T-helper 17 cell (primary cell): ENCODE measurements around the gene CPNE5. TPM values are rescaled to one million over a fixed set of nuclear protein-coding genes. Genes with fewer than 3 reads are reported as not detected.
"Not testable (repeated sequence)": the region's sequence is repeated elsewhere in the genome, so short reads cannot be mapped to it uniquely, and the experiment has no call there.

ENCODE experiments used
- ATAC-seq: fragments of 150-1000 bp; cut with Tn5 transposase; 2 replicates; pipeline ENCODE4 v1.10.0; 2021; ENCODE audit warnings: mild to moderate bottlenecking, moderate library complexity
- DNase-seq, 3 donors: peaks; one replicate each; pipeline versions ENCODE4 v3.0.0 to v3.0.0-alpha.2; 2020 to 2021
- H3K9me3 ChIP-seq: one replicate; pipeline ENCODE4 v1.7.0; 2013; ENCODE audit warnings: low read length, mild to moderate bottlenecking; ENCODE audit not compliant: control insufficient read depth, poor library complexity, severe bottlenecking
- H3K27ac Mint-ChIP-seq: one replicate; pipeline ENCODE4 v1.8.0; 2022; ENCODE audit warnings: mild to moderate bottlenecking, moderate library complexity, mixed read lengths
- H3K27me3 Mint-ChIP-seq: one replicate; pipeline ENCODE4 v1.8.0; 2022; ENCODE audit warnings: mixed read lengths
- H3K36me3 Mint-ChIP-seq: one replicate; pipeline ENCODE4 v1.8.0; 2022; ENCODE audit warnings: low read depth, mixed read lengths
- H3K4me1 Mint-ChIP-seq: one replicate; pipeline ENCODE4 v1.8.0; 2022; ENCODE audit warnings: mild to moderate bottlenecking, mixed read lengths
- H3K4me3 Mint-ChIP-seq: one replicate; pipeline ENCODE4 v1.8.0; 2022; ENCODE audit warnings: mild to moderate bottlenecking, moderate library complexity, mixed read lengths
- total RNA-seq, 4 donors: library from RNA in 2 of 4; stranded (reverse) in 2 of 4; gene quantifications; one replicate each; pipeline ENCODE4 v1.2.3 and lab custom pipeline; 2022 to 2026

CPNE5 gene
- total RNA-seq, 2 donors from 2014 or later: 5.5 to 16.0 TPM

DNA sequence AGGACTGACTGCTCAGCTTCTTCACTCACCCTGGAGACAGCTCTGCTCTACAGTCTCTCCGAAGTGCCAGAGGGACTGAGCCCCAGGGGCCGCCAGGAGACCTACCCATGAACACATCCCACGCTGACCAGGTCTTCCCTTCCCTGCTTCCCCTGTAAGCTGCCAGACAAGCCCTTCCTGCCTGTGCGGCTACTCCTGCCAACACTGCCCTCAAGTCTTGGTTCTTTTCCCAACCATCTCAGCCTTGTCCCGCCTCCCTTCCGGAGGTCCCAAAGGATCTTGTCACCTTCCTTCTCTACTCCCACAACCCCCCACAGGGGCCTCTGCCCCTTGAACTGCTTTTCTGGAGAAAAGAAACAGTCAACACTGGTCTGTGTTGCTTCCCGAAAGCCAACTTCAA lies 15.0 kb downstream of the CPNE5 start:
- H3K36me3 Mint-ChIP-seq: no peaks in the 10 kb centered on the region
- H3K4me3 Mint-ChIP-seq: no peak overlapping the region
- no peaks in the 10 kb centered on the region for H3K9me3 ChIP-seq
- peaks cover 30% of the 10 kb centered on the region for H3K27me3 Mint-ChIP-seq
- H3K4me1 Mint-ChIP-seq: peaks cover 10% of the 10 kb centered on the region
- ATAC-seq: no peak
- no peak overlapping the region for H3K27ac Mint-ChIP-seq
- DNase-seq: no peak

DNA sequence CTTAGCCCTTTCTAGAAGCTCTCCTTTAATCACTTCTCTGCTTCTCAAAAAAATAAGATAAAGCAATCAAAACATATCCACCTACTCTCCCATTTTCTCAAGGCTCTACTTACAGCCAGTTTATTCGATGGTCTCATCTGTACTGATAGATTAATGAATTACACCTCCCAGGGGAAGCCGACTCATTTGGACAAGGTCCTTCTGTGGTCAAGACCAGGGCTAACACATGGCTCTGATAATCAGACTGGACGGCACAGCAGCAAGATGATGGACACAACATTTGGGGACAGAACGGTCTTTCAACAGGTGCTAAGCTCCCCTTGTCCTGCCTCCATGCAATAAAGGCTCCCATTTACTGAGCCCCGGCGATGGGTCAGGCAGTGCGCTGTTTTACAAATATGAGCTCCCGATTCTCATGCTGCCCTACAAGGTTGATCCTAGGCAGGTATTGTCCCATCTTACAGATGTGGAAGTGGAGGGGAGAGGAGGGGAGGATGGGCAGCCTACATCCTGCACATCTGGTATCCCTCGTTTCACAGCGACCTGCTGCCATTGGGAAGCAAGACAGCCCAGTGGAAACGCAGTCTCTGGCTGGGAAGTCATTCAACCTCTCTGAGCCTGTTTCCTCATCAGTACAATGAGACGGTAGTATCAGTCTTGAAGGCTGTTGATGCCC lies 15.7 kb downstream of the CPNE5 start:
- ATAC-seq: no peak
- DNase-seq: no peak
- peaks cover 10% of the 10 kb centered on the region for H3K4me1 Mint-ChIP-seq
- no peak overlapping the region for H3K27ac Mint-ChIP-seq
- no peak overlapping the region for H3K4me3 Mint-ChIP-seq
- H3K27me3 Mint-ChIP-seq: peaks cover 30% of the 10 kb centered on the region
- no peaks in the 10 kb centered on the region for H3K9me3 ChIP-seq
- no peaks in the 10 kb centered on the region for H3K36me3 Mint-ChIP-seq

DNA sequence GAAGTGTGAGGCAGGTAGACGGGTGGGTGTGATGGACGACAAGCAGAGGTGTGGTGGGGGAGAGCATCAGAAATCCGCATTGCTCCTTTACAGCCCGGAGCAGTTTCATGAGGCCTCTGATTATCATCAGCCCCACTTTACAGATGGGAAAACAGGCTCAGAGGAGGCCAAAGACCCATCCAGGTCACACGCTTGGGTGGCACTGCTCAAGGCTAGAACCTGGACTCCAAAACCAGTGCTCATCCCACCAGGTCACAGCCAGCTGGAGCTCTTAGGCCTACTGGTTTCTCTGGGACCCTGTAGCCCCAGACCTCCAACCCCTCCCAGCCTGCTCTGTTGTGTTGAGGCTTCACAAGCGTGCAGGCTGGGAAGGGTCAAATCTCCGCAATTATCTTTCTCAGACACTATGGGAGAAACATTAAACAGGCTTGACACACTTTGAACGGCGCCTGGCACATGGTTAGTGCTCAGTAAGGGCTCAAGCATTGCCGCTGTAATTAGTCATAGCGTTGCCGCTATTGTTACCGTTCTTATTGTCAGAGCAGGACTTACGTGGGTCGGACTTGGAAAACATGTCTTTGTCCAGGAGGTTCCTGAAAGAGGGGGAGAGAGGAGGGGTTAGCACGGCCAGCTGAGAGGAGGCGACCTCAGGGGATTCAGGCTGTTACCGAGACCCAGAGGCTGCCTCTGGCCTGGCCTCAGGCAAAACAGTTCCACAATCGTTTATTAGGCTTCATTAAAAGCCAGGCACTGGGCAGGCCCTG lies 16.6 kb downstream of the CPNE5 start:
- Mint-ChIP-seq H3K4me3 (no peak overlapping the region), H3K4me1 (peaks cover 10% of the 10 kb centered on the region), H3K36me3 (no peaks in the 10 kb centered on the region), H3K27ac (no peak overlapping the region), H3K27me3 (peaks cover 30% of the 10 kb centered on the region)
- DNase-seq: no peak
- no peak for ATAC-seq
- no peaks in the 10 kb centered on the region for H3K9me3 ChIP-seq

DNA sequence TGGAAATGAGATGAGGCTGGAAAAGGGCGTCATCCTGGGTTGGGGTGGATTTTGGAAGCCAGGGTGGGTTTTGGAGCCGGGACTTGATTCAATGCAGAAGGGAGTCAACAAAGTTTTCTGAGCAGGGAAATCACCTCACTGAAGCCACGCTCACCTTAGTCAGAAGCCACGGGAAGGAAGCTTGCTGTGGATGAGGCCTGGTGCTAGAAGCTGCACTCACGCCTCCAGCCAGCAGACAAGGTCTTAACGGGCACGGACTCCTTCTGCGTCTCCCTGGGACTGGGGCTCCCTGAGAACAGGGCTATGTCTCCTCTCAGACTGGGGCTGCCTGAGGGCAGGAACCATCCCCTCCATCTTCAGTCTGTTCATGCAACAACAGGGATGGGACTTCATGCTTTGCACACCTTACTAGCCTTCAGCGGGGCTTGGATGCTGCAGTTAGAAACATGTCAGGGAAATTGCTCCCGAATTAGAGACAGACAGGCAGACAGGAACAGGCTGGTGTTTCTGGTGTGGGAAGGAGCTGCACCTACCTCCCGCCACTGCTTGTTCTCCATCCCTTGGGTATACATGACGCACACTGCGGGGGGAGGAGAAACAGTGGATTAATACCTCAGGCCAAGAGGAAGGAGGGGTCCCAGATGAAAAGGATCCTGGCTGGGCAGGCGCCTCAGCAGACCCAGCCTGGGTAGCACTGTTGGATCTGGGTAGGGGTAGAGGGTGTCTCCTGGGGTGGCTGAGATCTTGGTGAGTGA lies 17.5 kb downstream of the CPNE5 start:
- Mint-ChIP-seq H3K27ac (no peak overlapping the region), H3K4me3 (no peak overlapping the region), H3K36me3 (no peaks in the 10 kb centered on the region), H3K27me3 (peaks cover 22% of the 10 kb centered on the region), H3K4me1 (peaks cover 2% of the 10 kb centered on the region)
- DNase-seq: no peak
- H3K9me3 ChIP-seq: no peaks in the 10 kb centered on the region
- peak; percentile 32 for ATAC-seq

DNA sequence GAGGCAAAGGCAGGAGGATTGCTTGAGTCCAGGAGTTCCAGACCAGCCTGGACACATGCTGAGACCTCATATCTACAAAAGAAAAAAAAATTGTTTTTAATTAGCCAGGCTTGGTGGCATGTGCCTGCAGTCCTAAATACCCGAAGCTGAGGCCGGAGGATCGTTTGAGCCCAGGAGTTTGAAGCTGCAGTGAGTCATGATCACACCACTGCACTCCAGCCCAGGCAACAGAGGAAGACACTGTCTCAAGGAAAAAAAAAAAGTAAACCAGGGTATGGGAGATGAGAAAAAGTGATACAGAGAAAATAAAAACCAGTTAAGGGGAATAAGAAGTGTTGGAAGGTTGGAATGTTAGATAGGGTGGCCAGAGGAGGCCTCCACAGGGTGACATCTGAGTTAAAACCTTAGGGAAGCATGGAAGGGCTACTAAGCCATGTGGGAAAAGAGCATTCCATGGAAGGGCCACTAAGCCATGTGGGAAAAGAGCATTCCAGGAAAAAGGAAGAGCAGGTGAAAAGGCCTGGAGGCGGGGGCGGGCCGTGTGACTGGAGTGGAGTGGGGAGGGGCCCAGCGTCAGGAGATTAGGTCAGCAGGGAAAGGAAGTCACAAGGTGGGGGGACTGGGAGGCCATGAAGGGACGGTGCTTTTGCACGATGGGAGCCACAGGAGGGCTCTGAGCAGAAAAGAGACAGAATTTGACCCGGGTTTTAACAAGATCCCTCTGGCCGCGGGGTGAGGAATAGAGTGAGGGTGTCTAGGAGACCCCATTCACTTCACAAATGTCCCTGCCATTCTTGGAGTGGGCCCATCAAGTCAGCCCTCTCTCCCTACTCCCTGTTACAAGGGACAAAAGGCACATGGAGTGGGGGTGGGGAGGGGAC lies 18.3 kb downstream of the CPNE5 start:
- DNase-seq (no peak), ATAC-seq (no peak)
- no peaks in the 10 kb centered on the region for H3K9me3 ChIP-seq
- H3K27ac Mint-ChIP-seq: no peak overlapping the region
- no peaks in the 10 kb centered on the region for H3K36me3 Mint-ChIP-seq
- peaks cover 2% of the 10 kb centered on the region for H3K4me1 Mint-ChIP-seq
- no peak overlapping the region for H3K4me3 Mint-ChIP-seq
- peaks cover 14% of the 10 kb centered on the region for H3K27me3 Mint-ChIP-seq

DNA sequence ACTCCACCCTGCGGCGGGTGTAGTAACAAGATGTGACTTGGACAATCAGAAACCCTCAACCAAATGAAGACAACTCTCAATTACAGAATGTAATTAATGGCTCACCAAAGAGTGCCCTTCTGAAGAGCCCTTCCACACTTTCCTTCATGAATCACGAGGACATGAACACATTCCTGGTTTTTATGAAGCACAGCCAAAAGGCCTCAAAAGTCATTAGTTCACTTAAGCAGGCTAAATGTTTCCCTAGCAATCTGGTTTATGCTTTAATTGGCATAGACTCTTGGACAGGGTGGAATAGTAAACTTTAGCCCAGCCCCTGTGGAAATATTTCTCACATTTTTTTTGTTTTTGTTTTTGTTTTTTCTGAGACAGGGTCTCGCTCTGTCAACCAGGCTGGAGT lies 20.5 kb downstream of the CPNE5 start:
- no peaks in the 10 kb centered on the region for H3K9me3 ChIP-seq
- Mint-ChIP-seq H3K4me1 (peaks cover 2% of the 10 kb centered on the region), H3K4me3 (no peak overlapping the region), H3K36me3 (no peaks in the 10 kb centered on the region), H3K27ac (no peak overlapping the region), H3K27me3 (no peaks in the 10 kb centered on the region)
- ATAC-seq: no peak
- no peak for DNase-seq

DNA sequence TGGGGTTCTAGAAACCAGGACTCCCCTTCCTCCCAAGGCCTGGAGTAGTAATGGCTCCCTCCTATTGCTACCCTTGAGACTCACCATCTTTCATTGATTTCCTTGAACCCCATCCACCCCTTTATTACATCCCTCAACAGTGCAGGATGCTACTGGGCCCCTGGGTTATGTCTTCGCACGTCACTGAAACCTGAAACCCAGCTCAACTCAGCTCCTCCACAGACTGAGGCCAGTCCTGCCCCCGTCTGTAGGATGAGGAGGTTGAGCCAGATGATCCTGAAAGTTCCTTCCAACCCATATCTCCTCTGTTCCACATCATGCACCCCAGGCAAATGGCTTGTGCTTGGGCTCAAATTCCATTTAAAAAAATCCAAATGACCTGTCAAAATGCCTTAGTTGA lies 21.4 kb downstream of the CPNE5 start:
- H3K9me3 ChIP-seq: no peaks in the 10 kb centered on the region
- ATAC-seq (no peak), DNase-seq (no peak)
- H3K27ac Mint-ChIP-seq: no peak overlapping the region
- H3K4me1 Mint-ChIP-seq: peaks cover 2% of the 10 kb centered on the region
- no peaks in the 10 kb centered on the region for H3K36me3 Mint-ChIP-seq
- no peaks in the 10 kb centered on the region for H3K27me3 Mint-ChIP-seq
- H3K4me3 Mint-ChIP-seq: no peak overlapping the region

DNA sequence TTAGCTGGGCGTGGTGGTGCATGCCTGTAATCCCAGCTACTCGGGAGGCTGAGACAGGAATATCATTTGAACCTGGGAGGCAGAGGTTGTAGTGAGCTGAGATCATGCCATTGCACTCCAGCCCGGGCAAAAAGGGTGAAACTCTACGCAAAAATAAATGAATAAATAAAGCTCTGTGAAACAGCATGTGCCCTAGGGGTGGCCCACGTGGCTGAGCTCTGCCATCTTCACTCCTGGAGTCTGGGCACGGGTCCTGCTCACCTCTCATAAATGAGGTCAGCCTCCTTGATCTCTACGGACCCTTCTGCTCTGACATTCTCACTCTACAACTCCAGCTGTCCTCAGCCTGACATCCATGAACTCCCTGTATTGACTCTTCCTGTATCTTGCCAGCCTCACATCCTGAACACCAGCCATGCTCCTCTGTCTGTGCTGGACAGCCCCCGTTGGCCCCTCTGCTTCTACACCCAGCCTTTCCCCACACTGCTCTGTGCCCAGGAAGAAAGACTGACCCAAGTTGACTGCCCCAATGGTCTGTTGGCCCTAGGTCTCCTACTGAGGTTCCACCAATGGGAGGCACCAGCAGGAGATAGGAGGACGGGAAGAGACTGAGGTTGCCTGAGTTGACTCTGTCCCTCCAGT lies 21.9 kb downstream of the CPNE5 start:
- no peaks in the 10 kb centered on the region for H3K36me3 Mint-ChIP-seq
- no peak overlapping the region for H3K27ac Mint-ChIP-seq
- ATAC-seq (no peak), DNase-seq (no peak)
- peaks cover 2% of the 10 kb centered on the region for H3K4me1 Mint-ChIP-seq
- no peaks in the 10 kb centered on the region for H3K9me3 ChIP-seq
- H3K27me3 Mint-ChIP-seq: no peaks in the 10 kb centered on the region
- H3K4me3 Mint-ChIP-seq: no peak overlapping the region

DNA sequence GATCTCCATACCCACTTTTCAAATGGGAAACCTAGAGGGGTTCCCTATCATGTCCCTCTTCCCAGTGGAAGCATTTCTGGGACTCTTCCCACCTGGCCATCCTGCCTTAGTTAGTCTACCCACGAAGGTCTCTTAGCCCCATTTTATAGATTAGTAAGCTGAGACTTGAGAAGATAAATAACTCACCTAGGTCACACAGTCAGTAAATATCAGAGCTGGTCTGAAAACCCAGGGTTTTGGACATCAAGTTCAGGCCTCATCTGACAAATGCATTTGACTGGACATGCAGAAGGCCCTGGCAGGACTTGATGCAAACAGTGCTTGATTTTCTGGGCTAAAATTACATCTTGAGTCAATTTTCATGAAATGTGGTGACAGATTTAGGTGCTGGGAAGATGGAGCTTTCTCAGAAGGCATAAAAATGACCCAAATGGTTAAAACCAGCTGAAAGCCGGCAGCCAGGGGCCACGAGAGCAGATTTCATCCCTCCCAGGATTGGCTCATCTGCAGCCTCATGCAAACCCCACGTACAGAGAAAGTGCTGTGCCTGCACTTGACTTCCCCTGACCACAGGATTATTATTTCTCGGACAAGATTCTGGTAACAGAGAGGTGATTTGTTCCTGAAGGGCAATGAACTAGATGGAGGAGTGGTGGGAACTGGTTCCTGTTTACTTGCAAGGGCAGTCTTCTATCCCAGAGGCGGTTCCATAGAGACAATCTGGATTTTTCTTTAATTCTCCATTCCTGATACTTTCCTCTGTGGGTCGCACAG lies 23.1 kb downstream of the CPNE5 start:
- no peak for ATAC-seq
- H3K9me3 ChIP-seq: no peaks in the 10 kb centered on the region
- Mint-ChIP-seq H3K36me3 (no peaks in the 10 kb centered on the region), H3K4me3 (no peak overlapping the region), H3K27me3 (no peaks in the 10 kb centered on the region), H3K27ac (no peak overlapping the region), H3K4me1 (peaks cover 2% of the 10 kb centered on the region)
- no peak for DNase-seq

DNA sequence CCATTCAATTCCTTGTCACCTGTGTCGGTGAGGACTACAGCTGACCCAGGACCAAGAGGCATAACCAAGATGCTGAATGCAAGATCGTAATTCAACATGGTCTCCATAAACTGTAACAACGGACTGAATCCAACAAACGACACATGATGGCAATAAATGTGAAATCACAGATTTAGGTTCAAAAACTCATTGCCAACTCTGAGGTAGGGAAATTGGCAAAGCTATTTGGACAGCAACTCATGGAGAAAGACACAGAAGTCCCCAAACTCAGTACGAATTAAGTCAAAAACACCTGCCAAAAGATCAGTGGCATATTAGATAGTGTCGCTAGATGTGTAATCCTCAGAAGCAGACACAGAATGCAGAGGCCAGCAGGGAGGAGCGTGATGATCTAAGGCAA lies 25.0 kb downstream of the CPNE5 start:
- no peak for ATAC-seq
- no peak for DNase-seq
- no peaks in the 10 kb centered on the region for H3K4me1 Mint-ChIP-seq
- H3K4me3 Mint-ChIP-seq: no peak overlapping the region
- H3K27ac Mint-ChIP-seq: no peak overlapping the region
- no peaks in the 10 kb centered on the region for H3K9me3 ChIP-seq
- peaks cover 2% of the 10 kb centered on the region for H3K27me3 Mint-ChIP-seq
- H3K36me3 Mint-ChIP-seq: no peaks in the 10 kb centered on the region

DNA sequence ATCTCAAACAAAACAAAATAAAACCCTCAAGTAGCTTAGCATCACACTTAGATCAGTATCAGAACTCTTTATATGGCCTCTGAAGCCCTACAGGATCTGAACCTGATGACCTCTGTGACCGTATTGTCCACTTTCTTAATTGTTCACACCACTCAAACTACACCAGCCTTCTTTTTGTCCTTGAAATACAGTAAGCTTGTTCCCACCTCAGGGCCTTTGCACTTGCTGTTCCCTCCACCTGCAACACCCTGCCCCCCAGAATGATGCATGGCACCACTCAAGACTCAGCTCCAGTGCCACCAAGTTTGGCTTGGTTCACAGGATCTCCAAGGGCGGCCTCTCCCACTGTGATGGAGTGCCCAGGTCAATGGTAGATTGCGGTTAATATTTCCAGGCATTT lies 25.7 kb downstream of the CPNE5 start:
- ATAC-seq (no peak), DNase-seq (no peak)
- H3K36me3 Mint-ChIP-seq: no peaks in the 10 kb centered on the region
- no peaks in the 10 kb centered on the region for H3K4me1 Mint-ChIP-seq
- H3K9me3 ChIP-seq: no peaks in the 10 kb centered on the region
- H3K27me3 Mint-ChIP-seq: peaks cover 10% of the 10 kb centered on the region
- no peak overlapping the region for H3K27ac Mint-ChIP-seq
- no peak overlapping the region for H3K4me3 Mint-ChIP-seq

DNA sequence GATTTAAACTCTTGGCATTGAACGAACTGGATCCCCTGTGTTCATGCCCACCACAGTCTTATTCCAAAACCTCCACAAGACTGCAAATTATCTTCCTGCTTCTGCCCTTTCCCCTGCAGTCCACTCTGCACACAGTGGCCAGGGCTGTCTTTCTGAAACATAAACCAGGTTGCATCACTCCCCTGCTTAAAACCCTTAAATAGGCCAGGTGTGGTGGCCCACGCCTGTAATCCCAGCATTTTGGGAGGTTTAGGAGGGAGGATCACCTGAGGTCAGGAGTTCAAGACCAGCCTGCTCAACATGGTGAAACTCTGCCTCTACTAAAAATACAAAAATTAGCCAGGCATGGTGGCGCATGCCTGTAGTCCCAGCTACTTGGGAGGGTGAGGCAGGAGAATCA lies 26.2 kb downstream of the CPNE5 start:
- not testable (repeated sequence) for H3K4me1 Mint-ChIP-seq, H3K4me3 Mint-ChIP-seq, H3K9me3 ChIP-seq, H3K27ac Mint-ChIP-seq, H3K36me3 Mint-ChIP-seq, ATAC-seq, DNase-seq
- H3K27me3 Mint-ChIP-seq: peaks cover 14% of the 10 kb centered on the region
